NCI-H345 (cell line): ENCODE data around the gene ATL2.
A peak's percentile ranks its signal among the peaks of the same experiment; 100 is the strongest.
"Not testable (repeated sequence)": the region's sequence is repeated elsewhere in the genome, so short reads cannot be mapped to it uniquely, and the experiment has no call there.

Experiments used
- DNase-seq: peaks from one replicate; lab custom pipeline; 2025; lab: John Stamatoyannopoulos, UW

Gene ATL2

DNA sequence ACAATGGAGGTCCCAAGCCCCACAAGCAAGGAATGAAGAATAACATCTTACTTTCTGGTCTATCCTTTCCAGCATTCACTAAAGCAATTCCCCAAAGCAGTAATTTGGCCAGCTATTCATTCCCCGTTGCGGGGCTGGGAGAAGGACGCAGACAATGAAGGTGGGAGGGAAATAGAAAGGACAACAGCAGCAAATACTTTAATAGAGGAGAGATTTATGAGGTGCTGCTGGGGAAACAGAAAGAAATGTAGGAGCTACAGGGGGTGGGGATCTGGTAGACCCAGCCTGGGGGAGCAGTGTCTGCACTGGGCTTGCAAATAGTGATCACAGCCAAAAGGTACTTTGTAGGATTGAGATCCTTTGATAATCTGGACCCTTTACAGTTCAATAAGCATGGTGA is 13.9 kb upstream of the ATL2 start:
- DNase-seq = no peak

DNA sequence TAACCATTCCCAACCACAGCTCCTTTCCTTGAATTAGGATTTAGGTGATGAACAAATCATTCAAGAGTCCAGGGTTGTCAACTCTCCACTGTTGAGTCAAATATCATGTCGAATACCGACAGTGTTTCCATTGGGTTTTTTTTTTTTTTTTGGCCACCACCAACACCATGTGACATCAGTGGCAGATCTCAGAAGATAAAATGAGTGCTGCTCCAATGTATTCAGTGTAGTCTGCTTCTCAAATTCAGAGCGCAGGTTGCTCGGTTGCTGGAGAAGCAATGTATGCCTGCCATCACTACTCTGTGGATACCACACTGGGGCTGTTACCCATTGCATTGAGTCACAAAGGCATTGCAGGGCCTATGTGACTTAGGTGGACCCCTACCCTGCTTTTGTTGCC is 10.8 kb upstream of the ATL2 start:
- no peak for DNase-seq

DNA sequence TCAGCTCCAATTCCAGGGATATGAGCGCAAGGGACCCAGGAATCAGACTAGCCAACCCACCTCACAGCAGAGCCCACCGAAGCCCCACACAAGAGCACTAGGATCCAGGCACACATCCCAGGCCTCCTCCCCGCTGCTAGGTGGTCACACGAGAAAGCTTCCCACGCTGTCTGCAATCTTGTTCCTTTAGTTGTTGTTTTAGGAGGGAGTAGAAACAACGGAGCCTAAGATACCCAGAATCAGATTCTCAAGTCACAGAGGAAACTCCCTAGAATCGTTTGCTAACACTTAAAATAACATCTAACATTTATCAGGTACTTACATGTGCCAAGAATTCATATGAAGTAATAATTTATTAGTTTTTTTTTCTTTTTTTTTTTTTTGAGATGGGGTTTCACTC is 9.7 kb upstream of the ATL2 start:
- DNase-seq = no peak

- DNase-seq = no peak
These were observed 9.3 kb upstream of the ATL2 start for GRCh38 chr2:38386377-38386776.

- no peak for DNase-seq
These were observed 7.3 kb upstream of the ATL2 start for GRCh38 chr2:38384338-38384737.

DNA sequence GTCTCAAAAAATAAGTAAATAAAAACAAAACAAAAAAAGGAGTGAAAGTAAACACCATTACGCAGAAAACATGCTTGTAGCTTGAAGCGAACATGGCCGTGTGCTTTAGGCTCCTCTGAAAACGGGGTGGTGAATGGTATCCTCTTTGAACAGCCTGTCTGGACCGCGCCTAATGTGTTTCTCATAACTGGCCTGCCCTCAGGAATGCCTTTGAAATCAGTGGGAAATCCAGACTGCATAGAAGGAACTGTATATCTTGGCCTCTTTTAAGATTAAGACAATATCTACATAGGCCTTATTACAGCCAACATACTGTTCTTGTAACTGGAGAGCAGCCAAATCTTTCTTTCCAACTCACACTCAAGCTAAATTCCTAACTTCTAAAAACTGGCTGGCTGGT is 6.7 kb upstream of the ATL2 start:
- not testable (repeated sequence) for DNase-seq

GRCh38 chr2:38381381-38382143 is 4.5 kb upstream of the ATL2 start:
- DNase-seq = no peak

- DNase-seq = no peak
These were observed 3.5 kb upstream of the ATL2 start for GRCh38 chr2:38380397-38381130.

- DNase-seq = peak; percentile 52
These were observed 575 bp downstream of the ATL2 start for GRCh38 chr2:38376346-38377049.

DNA sequence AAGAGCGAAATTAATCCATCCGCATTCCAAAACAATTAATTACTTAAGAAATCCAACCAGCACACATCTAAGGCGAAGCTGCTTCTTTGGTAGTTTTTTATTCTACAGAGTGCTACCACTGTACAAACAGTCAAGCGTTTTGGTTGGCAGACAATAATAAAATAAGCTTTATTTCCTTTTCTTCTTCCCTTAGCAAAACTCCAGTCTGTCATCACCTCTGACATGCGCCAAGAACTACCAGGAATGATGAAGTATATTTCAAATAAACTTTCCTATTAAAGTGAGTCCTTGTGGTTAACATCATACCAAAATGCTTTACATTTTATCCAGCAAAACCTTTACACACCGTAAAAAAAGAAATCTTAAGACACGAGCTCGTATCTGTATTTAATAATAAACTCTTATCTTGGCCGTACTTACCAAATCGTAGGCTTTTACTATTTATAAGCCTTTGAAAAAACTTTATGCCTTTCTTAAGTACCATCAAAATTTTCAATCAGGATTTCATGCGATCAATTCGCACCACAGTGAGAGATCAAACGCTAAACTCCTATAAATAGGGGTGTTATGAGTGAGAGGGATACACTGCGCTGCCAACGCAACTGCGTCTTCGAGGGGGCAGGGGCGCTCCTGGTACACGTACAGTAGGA is 1.3 kb downstream of the ATL2 start:
- DNase-seq = no peak

DNA sequence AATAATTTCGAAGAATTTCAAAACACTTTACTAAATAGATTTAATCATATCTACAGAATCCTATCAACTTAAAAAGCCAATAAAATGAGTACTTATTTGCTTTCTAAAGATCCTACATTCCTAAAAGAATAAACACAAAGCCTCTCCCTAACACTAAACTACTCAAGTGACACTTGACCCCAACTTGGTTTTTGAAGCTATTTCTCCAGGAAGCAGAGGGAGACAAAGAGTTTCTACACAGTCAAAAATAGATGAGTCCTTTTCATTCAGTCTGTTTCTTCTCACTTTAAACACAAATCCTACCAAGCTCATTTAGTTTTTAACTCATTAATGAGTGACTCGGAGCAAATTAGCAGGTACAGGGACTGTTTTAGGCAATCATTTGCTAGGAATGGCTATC is 2.1 kb downstream of the ATL2 start:
- DNase-seq = no peak

- DNase-seq = no peak
These were observed 5.8 kb downstream of the ATL2 start for GRCh38 chr2:38371235-38371634.

- no peak for DNase-seq
These were observed 6.4 kb downstream of the ATL2 start for GRCh38 chr2:38370664-38371063.

GRCh38 chr2:38362232-38362631 is 14.8 kb downstream of the ATL2 start:
- no peak for DNase-seq

GRCh38 chr2:38360177-38360576 is 16.9 kb downstream of the ATL2 start:
- no peak for DNase-seq

- no peak for DNase-seq
These were observed 23.7 kb downstream of the ATL2 start for GRCh38 chr2:38353402-38353801.

- no peak for DNase-seq
These were observed 24.7 kb downstream of the ATL2 start for GRCh38 chr2:38352336-38352735.

DNA sequence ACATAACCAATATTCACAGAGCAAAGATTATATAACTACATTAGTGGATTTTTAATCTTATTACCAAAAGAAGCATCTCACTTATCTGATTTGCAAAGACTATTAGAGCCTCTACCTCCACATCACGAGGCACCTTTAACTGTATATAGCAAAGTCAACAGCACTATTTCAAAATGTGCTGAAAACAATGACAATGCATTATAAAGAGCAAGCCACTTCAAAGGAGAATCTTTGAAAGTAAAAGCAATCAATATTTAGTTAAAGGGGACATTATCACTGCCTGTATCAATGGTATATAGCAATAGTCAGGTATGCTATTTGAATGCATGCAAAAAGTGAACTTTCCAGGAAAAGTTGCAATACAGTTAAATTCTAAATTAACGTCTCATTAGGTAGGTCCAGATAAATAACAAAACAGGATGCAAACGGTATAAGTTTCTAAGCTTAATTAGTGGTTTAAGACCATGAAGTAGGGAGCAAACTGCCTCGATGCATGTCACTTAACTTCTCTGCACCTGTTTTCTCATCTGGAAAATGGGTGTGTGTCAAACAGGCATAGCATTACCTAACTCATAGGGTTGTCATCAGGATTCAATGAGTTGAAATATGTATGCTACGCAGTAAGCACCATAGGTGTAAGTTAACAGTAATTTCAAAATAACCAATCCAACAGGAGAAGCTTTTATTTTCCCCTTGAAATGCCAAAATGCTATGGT is 31.6 kb downstream of the ATL2 start:
- DNase-seq = no peak

- DNase-seq = no peak
These were observed 32.3 kb downstream of the ATL2 start for GRCh38 chr2:38344813-38345212.

GRCh38 chr2:38343212-38343611 is 33.9 kb downstream of the ATL2 start:
- no peak for DNase-seq

GRCh38 chr2:38336621-38337020 is 40.5 kb downstream of the ATL2 start:
- no peak for DNase-seq

DNA sequence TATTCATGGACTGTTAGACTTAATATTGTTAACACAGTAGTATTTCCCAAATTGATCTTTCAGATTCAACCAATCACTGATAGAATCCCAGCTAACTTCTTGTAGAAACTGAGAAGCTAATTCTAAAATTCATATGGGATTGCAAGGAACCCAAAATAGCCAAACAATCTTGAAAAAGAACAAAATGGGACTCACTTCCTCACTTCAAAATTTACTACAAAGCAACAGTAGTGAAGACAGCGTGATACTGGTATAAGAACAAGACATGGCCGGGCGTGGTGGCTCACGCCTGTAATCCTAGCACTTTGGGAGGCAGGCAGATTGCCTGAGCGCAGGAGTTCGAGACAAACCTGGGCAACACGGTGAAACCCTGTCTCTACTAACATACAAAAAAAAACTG is 46.3 kb downstream of the ATL2 start:
- DNase-seq = no peak
